ENCODE data around the gene PCNT. TPM values are rescaled to one million over a fixed set of nuclear protein-coding genes. Genes with fewer than 3 reads are reported as not detected.

PCNT gene
- total and polyA plus RNA-seq, 4 donors, result 6.4 to 33.0 (median 26.2) TPM

DNA sequence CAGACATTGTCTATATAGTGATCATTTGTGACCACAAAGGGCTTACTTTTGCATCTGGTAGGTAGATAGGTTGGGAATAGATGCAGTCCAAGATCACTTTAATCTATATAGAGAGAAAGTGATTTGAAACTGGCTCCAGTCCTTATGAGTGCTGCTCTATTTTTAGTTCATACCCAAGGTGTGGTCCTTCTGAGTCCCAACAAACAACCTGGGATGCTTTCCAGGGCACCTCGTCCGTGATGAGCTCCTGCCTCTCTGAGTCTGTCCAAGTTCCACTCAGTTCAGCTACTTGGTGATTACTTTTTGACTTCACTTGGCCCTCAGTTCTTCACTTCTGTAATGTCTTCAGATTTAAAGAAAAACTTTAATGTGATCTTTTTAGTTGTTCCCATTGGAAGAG, 155.0 kb downstream of the PCNT start:
- Histone ChIP-seq H3K4me1 (ENCODE audit: control insufficient read depth in 1 of 2, insufficient read depth in 2 of 2, low read length in 2 of 2) (no peaks in the 10 kb centered on the region), H3K36me3 (ENCODE audit: control insufficient read depth in 1 of 2, insufficient read depth in 2 of 2, low read length in 1 of 2) (peaks cover 1 to 4% of the 10 kb centered on the region in 2 donors), H3K27me3 (ENCODE audit: control insufficient read depth in 1 of 2, insufficient read depth in 2 of 2, low read length in 1 of 2) (no peaks in the 10 kb centered on the region), H3K4me3 (ENCODE audit: low read length in 2 of 2) (no peak overlapping the region), H3K9me3 (ENCODE audit: control insufficient read depth, low read length) (no peaks in the 10 kb centered on the region), H3K27ac (ENCODE audit: low read depth in 1 of 2, low read length in 2 of 2) (no peak overlapping the region)
- WGBS, 2 donors, result 67% methylated on average over 2 of the region's 2 CpGs
- no peak for DNase-seq
- intact Hi-C loops (cut with DNase I), result no loop called here
- ATAC-seq (ENCODE audit: low FRiP score), result no peak

DNA sequence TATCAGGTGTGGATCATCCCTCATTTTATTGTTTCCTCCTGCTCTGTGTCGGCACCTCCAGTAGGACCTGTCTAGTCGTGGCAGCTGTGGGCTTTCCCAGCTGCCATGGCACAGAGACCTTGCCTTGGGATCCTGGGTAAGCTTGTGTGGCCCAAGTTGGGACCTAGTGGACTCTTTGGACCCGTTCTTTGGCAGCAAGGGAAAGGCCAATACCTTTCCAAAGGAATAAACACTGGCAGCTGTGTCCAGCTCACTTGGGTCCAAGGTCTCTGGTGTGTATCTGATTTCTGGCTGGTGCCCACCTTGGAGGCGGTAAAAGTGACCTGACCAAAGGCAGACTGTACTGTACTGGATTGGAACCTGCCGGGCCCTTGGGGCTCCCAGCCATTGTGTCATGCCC, 156.5 kb downstream of the PCNT start:
- WGBS, 2 donors, result 91 to 93% methylated on average over 5 of the region's 5 CpGs
- no peak for ATAC-seq (ENCODE audit: low FRiP score)
- no peak overlapping the region for H3K27ac ChIP-seq (ENCODE audit: low read depth in 1 of 2, low read length in 2 of 2)

DNA sequence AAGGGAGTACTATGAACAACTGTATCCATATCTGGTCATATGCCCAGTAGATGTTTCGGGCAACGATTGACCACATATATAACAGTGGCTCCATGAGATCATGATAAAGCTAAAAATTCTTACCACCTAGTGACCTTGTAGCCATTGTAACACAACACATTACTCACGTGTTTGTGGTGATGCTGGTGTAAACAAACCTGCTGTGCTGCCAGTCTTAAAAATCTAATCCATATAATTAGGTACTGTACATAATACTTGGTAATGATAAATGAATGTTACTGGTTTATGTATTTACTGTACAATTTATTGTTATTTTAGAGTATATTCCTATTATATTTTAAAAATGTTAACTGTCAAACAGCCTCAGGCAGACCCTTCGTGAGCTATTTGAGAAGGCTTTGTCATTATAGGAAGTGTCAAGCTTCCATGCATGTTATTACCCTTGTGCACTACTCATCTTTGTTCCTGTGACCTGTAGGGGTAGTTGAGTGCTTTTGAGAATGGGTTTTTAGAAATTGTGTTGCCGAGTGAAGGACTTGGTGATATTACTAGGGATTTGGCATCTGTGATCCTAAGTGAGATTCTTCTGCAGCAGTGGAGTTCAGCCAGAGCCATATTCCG, 158.4 kb downstream of the PCNT start:
- H3K36me3 ChIP-seq (ENCODE audit: control insufficient read depth in 1 of 2, insufficient read depth in 2 of 2, low read length in 1 of 2), result peaks cover 0 to 4% of the 10 kb centered on the region in 2 donors
- DNase-seq, result no peak
- no peak overlapping the region for H3K4me3 ChIP-seq (ENCODE audit: low read length in 2 of 2)
- no peak for ATAC-seq (ENCODE audit: low FRiP score)
- 90 to 91% methylated on average over 6 of the region's 6 CpGs for WGBS, 2 donors
- no peaks in the 10 kb centered on the region for H3K9me3 ChIP-seq (ENCODE audit: control insufficient read depth, low read length)
- intact Hi-C loops (cut with DNase I), result no loop called here
- H3K4me1 ChIP-seq (ENCODE audit: control insufficient read depth in 1 of 2, insufficient read depth in 2 of 2, low read length in 2 of 2), result no peaks in the 10 kb centered on the region
- H3K27ac ChIP-seq (ENCODE audit: low read depth in 1 of 2, low read length in 2 of 2), result no peak overlapping the region
- H3K27me3 ChIP-seq (ENCODE audit: control insufficient read depth in 1 of 2, insufficient read depth in 2 of 2, low read length in 1 of 2), result no peaks in the 10 kb centered on the region

More for the DNA sequence above, 156.5 kb downstream of the PCNT start:
- intact Hi-C loops (cut with DNase I), result no loop called here
- Histone ChIP-seq H3K27me3 (ENCODE audit: control insufficient read depth in 1 of 2, insufficient read depth in 2 of 2, low read length in 1 of 2) (no peaks in the 10 kb centered on the region), H3K4me1 (ENCODE audit: control insufficient read depth in 1 of 2, insufficient read depth in 2 of 2, low read length in 2 of 2) (no peaks in the 10 kb centered on the region), H3K9me3 (ENCODE audit: control insufficient read depth, low read length) (no peaks in the 10 kb centered on the region), H3K4me3 (ENCODE audit: low read length in 2 of 2) (no peak overlapping the region), H3K36me3 (ENCODE audit: control insufficient read depth in 1 of 2, insufficient read depth in 2 of 2, low read length in 1 of 2) (peaks cover 0 to 4% of the 10 kb centered on the region in 2 donors)
- no peak for DNase-seq

DNA sequence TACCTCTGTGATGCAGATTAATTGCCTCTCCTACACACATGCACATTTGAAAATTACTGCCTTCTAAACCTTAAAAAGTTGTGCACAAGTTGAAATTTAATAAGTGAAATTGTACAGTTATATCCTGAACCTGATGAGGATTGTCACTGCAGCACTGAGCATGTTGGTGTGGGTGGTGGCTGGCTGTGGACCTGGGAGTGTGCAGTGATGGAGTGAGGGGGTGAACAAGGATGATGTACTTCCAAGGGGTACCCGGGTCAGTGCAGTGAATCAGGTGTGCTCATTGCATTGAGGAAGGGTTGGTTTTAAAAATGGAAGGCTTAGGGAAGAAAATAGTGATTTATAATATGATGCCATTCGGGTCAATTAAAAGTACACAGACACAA, 158.9 kb downstream of the PCNT start:
- Histone ChIP-seq H3K27me3 (ENCODE audit: control insufficient read depth in 1 of 2, insufficient read depth in 2 of 2, low read length in 1 of 2) (no peaks in the 10 kb centered on the region), H3K9me3 (ENCODE audit: control insufficient read depth, low read length) (no peaks in the 10 kb centered on the region), H3K4me1 (ENCODE audit: control insufficient read depth in 1 of 2, insufficient read depth in 2 of 2, low read length in 2 of 2) (no peaks in the 10 kb centered on the region), H3K36me3 (ENCODE audit: control insufficient read depth in 1 of 2, insufficient read depth in 2 of 2, low read length in 1 of 2) (peaks cover 0 to 4% of the 10 kb centered on the region in 2 donors), H3K4me3 (ENCODE audit: low read length in 2 of 2) (no peak overlapping the region), H3K27ac (ENCODE audit: low read depth in 1 of 2, low read length in 2 of 2) (no peak overlapping the region)
- ATAC-seq (ENCODE audit: low FRiP score), result no peak
- 86 to 87% methylated on average over 2 of the region's 2 CpGs for WGBS, 2 donors
- no peak for DNase-seq
- intact Hi-C loops (cut with DNase I), result no loop called here

DNA sequence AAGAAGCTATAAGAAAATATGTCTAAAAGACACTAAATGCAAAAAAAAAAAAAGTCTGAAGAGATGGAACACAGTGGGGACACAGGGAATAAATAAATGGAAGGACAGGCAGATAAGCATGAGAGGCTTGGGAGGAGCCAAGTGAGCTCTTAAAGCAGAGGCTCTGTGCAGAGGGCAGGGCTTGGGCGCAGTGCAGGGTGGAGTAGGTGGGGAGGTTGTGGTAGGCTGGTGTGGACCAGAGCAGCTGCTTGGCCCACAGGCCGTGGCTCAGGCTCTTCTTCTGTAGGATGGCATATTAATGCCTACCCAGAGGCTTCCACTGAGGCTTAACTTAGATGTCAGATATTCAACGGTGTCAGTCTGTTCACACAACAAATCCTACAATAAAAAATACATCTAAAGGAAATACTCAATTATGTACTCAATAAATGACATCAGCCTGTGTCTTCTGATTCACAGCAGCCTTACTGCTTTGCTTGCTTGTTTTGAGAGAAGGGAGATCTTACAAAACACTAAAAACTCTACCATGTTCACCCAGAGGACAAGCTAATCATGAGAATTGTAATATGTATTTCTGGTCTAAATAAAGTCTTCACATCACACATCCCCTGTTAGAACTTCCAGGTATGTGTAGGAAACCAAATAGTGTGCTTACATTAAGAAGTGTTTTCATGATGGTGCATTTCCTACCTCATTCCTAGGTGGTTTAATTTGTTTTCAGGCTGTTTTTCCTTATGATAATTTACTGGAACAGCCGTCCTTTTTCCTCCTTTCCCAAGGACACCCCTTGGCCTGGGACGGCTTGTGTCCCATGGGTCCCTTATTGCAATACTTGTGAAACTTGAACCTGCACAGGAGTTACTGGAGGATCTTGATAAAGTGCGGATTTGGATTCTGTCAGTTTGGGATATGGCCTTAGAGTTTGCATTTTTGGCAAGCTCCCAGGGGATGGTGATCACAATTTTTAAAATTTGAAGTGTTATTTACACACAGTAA, 159.6 kb downstream of the PCNT start:
- no peak for ATAC-seq (ENCODE audit: low FRiP score)

DNA sequence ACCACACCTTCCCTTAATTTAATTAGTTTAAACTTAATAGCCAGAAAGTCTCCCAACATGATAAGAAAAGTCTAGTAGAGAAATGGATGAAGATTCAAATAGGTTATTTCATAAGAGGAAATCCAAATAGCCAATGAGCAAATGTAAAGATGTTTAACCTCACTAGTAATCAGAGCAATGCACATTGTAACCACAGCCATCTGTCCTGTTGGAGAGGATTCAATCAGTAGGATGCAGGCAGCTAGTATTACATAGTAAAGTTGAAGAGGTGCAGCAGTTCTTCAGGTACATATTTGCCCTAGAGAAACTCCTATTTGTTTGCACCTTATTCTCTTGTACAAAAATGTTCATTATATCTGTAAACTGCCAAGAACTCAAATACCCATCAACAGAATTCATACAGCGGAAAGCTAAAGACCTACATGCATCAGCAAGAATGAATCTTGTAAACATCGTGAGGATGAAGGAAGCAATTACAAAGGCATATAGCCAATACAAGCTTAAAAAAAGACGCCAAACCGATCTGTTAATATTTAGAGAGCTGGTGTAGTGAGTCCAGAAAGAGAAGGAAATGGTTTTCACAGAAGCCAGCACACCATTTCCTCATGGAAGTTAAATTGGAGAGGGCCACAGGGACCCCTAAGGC, 162.6 kb downstream of the PCNT start:
- H3K9me3 ChIP-seq (ENCODE audit: control insufficient read depth, low read length), result no peaks in the 10 kb centered on the region
- intact Hi-C loops (cut with DNase I), result no loop called here
- no peaks in the 10 kb centered on the region for H3K4me1 ChIP-seq (ENCODE audit: control insufficient read depth in 1 of 2, insufficient read depth in 2 of 2, low read length in 2 of 2)
- ATAC-seq (ENCODE audit: low FRiP score), result no peak
- H3K4me3 ChIP-seq (ENCODE audit: low read length in 2 of 2), result no peak overlapping the region
- no peak for DNase-seq
- no peaks in the 10 kb centered on the region for H3K27me3 ChIP-seq (ENCODE audit: control insufficient read depth in 1 of 2, insufficient read depth in 2 of 2, low read length in 1 of 2)
- H3K36me3 ChIP-seq (ENCODE audit: control insufficient read depth in 1 of 2, insufficient read depth in 2 of 2, low read length in 1 of 2), result no peaks in the 10 kb centered on the region
- WGBS, 2 donors, result 90 to 95% methylated on average over 4 of the region's 4 CpGs
- H3K27ac ChIP-seq (ENCODE audit: low read depth in 1 of 2, low read length in 2 of 2), result no peak overlapping the region

More for the DNA sequence above, 159.6 kb downstream of the PCNT start:
- H3K36me3 ChIP-seq (ENCODE audit: control insufficient read depth in 1 of 2, insufficient read depth in 2 of 2, low read length in 1 of 2), result peaks cover 0 to 4% of the 10 kb centered on the region in 2 donors
- H3K27me3 ChIP-seq (ENCODE audit: control insufficient read depth in 1 of 2, insufficient read depth in 2 of 2, low read length in 1 of 2), result no peaks in the 10 kb centered on the region
- no peak overlapping the region for H3K4me3 ChIP-seq (ENCODE audit: low read length in 2 of 2)
- intact Hi-C loops (cut with DNase I), result no loop called here
- WGBS, 2 donors, result 75 to 79% methylated on average over 6 of the region's 6 CpGs
- H3K27ac ChIP-seq (ENCODE audit: low read depth in 1 of 2, low read length in 2 of 2), result no peak overlapping the region
- no peak for DNase-seq
- H3K9me3 ChIP-seq (ENCODE audit: control insufficient read depth, low read length), result no peaks in the 10 kb centered on the region
- no peaks in the 10 kb centered on the region for H3K4me1 ChIP-seq (ENCODE audit: control insufficient read depth in 1 of 2, insufficient read depth in 2 of 2, low read length in 2 of 2)

DNA sequence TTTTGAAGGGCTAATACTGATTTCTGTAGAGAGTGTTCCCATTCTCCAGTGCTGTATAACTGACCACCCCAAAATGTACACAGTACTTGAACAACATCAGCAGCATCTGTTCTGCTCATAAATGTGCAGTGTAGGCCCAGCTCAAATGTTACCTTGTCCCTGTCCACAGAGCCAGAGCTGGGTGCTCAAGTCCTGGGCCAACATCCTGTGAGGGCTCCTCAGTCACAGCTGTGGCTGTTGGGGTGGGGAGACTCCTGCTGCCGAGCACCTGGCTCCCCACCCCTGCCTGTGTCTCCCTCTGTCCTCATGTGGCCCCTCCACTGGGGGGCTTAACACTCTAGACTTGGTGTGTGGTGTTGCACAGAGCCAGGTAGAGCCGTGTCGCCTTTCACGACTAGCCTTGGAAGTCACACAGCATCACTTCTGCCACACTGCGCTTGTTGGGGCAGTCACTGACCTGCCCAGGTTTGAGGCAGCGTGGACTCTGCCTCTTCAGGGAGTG, 165.3 kb downstream of the PCNT start:
- Histone ChIP-seq H3K4me3 (ENCODE audit: low read length in 2 of 2) (no peak overlapping the region), H3K36me3 (ENCODE audit: control insufficient read depth in 1 of 2, insufficient read depth in 2 of 2, low read length in 1 of 2) (peaks cover 0 to 4% of the 10 kb centered on the region in 2 donors), H3K27me3 (ENCODE audit: control insufficient read depth in 1 of 2, insufficient read depth in 2 of 2, low read length in 1 of 2) (no peaks in the 10 kb centered on the region), H3K4me1 (ENCODE audit: control insufficient read depth in 1 of 2, insufficient read depth in 2 of 2, low read length in 2 of 2) (no peaks in the 10 kb centered on the region), H3K27ac (ENCODE audit: low read depth in 1 of 2, low read length in 2 of 2) (no peak overlapping the region), H3K9me3 (ENCODE audit: control insufficient read depth, low read length) (no peaks in the 10 kb centered on the region)
- ATAC-seq (ENCODE audit: low FRiP score) (peak; percentile 15), DNase-seq (no peak)
- intact Hi-C loops (cut with DNase I), result no loop called here
- WGBS, 2 donors, result 88 to 92% methylated on average over 6 of the region's 6 CpGs

DNA sequence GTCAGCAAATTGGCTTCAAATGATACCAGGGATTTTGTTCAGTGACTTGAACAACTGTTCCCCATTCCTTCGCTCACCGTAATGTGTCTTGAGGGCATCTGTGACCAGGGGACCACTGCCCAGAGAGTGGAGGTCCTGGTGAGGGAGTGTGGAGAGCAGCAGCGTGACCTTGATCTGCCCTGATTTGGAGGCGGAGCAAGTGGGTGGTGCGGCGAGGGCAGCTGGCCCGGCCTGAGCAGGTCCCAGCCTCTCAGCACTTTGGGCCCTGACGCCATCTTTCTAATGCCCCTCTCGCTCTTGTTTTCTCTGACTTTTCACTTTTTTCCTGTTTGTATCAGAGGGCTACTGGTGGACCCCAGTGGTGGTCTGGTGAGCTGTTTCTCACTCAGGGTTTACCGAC, 165.8 kb downstream of the PCNT start:
- DNase-seq, result no peak
- H3K27me3 ChIP-seq (ENCODE audit: control insufficient read depth in 1 of 2, insufficient read depth in 2 of 2, low read length in 1 of 2), result no peaks in the 10 kb centered on the region
- intact Hi-C loops (cut with DNase I), result no loop called here
- H3K27ac ChIP-seq (ENCODE audit: low read depth in 1 of 2, low read length in 2 of 2), result no peak overlapping the region
- ATAC-seq (ENCODE audit: low FRiP score), result no peak
- peaks cover 0 to 5% of the 10 kb centered on the region in 2 donors for H3K36me3 ChIP-seq (ENCODE audit: control insufficient read depth in 1 of 2, insufficient read depth in 2 of 2, low read length in 1 of 2)
- H3K4me1 ChIP-seq (ENCODE audit: control insufficient read depth in 1 of 2, insufficient read depth in 2 of 2, low read length in 2 of 2), result no peaks in the 10 kb centered on the region
- H3K9me3 ChIP-seq (ENCODE audit: control insufficient read depth, low read length), result no peaks in the 10 kb centered on the region
- no peak overlapping the region for H3K4me3 ChIP-seq (ENCODE audit: low read length in 2 of 2)
- 90 to 96% methylated on average over 10 of the region's 10 CpGs for WGBS, 2 donors

Measured in aorta (tissue), 5 donors.